Panc1 (cell line): ENCODE data around the gene WDR72.

Experiments used
- POLR2AphosphoS5 ChIP-seq: IDR thresholded peaks from 2 replicates; pipeline ENCODE4 v1.6.1; 2012; ENCODE audit warnings: mild to moderate bottlenecking, low read depth, low read length, moderate library complexity
- REST ChIP-seq, 2 experiments: IDR thresholded peaks; 2 replicates each; pipeline ENCODE4 v1.6.1; 2011 to 2012; ENCODE audit warnings: low read depth in 2 of 2, control low read depth in 1 of 2, low read length in 1 of 2, mild to moderate bottlenecking in 1 of 2, moderate library complexity in 1 of 2; ENCODE audit not compliant: insufficient read depth in 1 of 2
- TCF7L2 ChIP-seq: IDR thresholded peaks from 2 replicates; pipeline ENCODE4 v1.6.1; 2011; ENCODE audit warnings: mild to moderate bottlenecking, low read depth, low read length, inconsistent platforms
- TF ChIP-seq, protein P1 (sequence below): fragments of 450-650 bp; IDR thresholded peaks from 2 replicates; pipeline ENCODE4 v1.5.1; 2017; ENCODE audit warnings: mild to moderate bottlenecking

GRCh38 chr15:53716909-53717876, 42.3 kb downstream of the WDR72 start:
- TF ChIP-seq POLR2AphosphoS5 (no peak), REST (IDR thresholded peaks at IDR 0.05; ENCODE audit: insufficient read depth in 1 of 2, low read depth in 2 of 2, low read length in 1 of 2) (no peak), TCF7L2 (no peak)
- TF ChIP-seq, protein P1, sequence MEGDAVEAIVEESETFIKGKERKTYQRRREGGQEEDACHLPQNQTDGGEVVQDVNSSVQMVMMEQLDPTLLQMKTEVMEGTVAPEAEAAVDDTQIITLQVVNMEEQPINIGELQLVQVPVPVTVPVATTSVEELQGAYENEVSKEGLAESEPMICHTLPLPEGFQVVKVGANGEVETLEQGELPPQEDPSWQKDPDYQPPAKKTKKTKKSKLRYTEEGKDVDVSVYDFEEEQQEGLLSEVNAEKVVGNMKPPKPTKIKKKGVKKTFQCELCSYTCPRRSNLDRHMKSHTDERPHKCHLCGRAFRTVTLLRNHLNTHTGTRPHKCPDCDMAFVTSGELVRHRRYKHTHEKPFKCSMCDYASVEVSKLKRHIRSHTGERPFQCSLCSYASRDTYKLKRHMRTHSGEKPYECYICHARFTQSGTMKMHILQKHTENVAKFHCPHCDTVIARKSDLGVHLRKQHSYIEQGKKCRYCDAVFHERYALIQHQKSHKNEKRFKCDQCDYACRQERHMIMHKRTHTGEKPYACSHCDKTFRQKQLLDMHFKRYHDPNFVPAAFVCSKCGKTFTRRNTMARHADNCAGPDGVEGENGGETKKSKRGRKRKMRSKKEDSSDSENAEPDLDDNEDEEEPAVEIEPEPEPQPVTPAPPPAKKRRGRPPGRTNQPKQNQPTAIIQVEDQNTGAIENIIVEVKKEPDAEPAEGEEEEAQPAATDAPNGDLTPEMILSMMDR: peak; percentile 32; the same call in 1 of the 2 replicates
